Spleen (tissue), 11 donors: Measurements from ENCODE around the gene RAB8B. TPM values are rescaled to one million over a fixed set of nuclear protein-coding genes. Genes with fewer than 3 reads are reported as not detected.

Experiments
- DNase-seq: peaks from one replicate; pipeline ENCODE4 v3.0.0-alpha.2; 2020
- H3K27ac ChIP-seq, 8 donors: fragments of 200-600 bp; sonication (generic) in 7 of 8; 1 replicate in 4 of 8; 2 replicates in 4 of 8; pipeline versions ENCODE4 v1.5.0 to v1.8.0; 2016 to 2021; ENCODE audit warnings: inconsistent platforms in 4 of 8, mild to moderate bottlenecking in 4 of 8, moderate library complexity in 1 of 8
- H3K27me3 ChIP-seq, 7 donors: fragments of 200-600 bp; sonication (generic) in 6 of 7; replicated peaks in 1 of 7; 1 replicate in 4 of 7; 2 replicates in 3 of 7; pipeline versions ENCODE4 v1.5.0 to v1.8.0; 2016 to 2021; ENCODE audit warnings: inconsistent platforms in 3 of 7, mild to moderate bottlenecking in 1 of 7
- H3K36me3 ChIP-seq, 6 donors: fragments of 200-600 bp; sonication (generic) in 5 of 6; 1 replicate in 4 of 6; 2 replicates in 2 of 6; pipeline versions ENCODE4 v1.5.0 to v1.8.0; 2016 to 2021; ENCODE audit warnings: inconsistent platforms in 2 of 6
- H3K4me1 ChIP-seq, 6 donors: fragments of 200-600 bp; sonication (generic) in 5 of 6; 1 replicate in 3 of 6; 2 replicates in 3 of 6; pipeline versions ENCODE4 v1.5.0 to v1.8.0; 2016 to 2021; ENCODE audit warnings: inconsistent platforms in 3 of 6
- H3K4me3 ChIP-seq, 8 donors: fragments of 200-600 bp; sonication (generic) in 7 of 8; 1 replicate in 4 of 8; 2 replicates in 4 of 8; pipeline versions ENCODE4 v1.5.0 to v1.8.0; 2016 to 2021; ENCODE audit warnings: inconsistent platforms in 4 of 8, mild to moderate bottlenecking in 4 of 8, moderate library complexity in 2 of 8
- H3K9me3 ChIP-seq, 8 donors: fragments of 200-600 bp; sonication (generic) in 7 of 8; 1 replicate in 4 of 8; 2 replicates in 4 of 8; pipeline versions ENCODE4 v1.5.0 to v1.8.0; 2016 to 2021; ENCODE audit warnings: inconsistent platforms in 4 of 8
- POLR2A ChIP-seq, 3 donors: fragments of 450-650 bp; IDR thresholded peaks; one replicate each; pipeline ENCODE4 v1.5.1; 2017; ENCODE audit warnings: antibody characterized with exemption in 3 of 3, mild to moderate bottlenecking in 1 of 3
- POLR2AphosphoS5 ChIP-seq, 3 donors: sonication (generic); formaldehyde crosslinking; IDR thresholded peaks; one replicate each; pipeline ENCODE4 v1.5.1; 2017; ENCODE audit warnings: antibody characterized with exemption in 3 of 3
- WGBS, 5 donors: extraction: QIAGEN DNeasy Blood & Tissue Kit in 3 of 5; methylation state at CpG; one replicate each; pipeline versions ENCODE4 v1.1.5 to v1.1.7; 2013 to 2018; 5-methylcytosine and 5-hydroxymethylcytosine counted together
- intact Hi-C: fragments of 100-400 bp; cut with DNase I; formaldehyde crosslinking; loops from one replicate; pipeline ENCODE4 v1.15.0; 2023; ENCODE audit warnings: low total_unique reads
- polyA plus RNA-seq, 3 donors: library from polyadenylated mRNA; stranded (reverse); fragments of 200-250 nt; gene quantifications; one replicate each; pipeline ENCODE4 v1.2.1, GENCODE V29; 2013
- total RNA-seq, 7 donors: library from RNA; depleted of rRNA in 3 of 7; stranded (reverse); fragments of >200 nt in 3 of 7; fragmentation: NEBNext Ultra II Directional in 4 of 7; extraction: Animal tissue kit (Norgen Biotek cat#: 25700) in 4 of 7; gene quantifications; one replicate each; pipeline versions ENCODE4 v1.1.0 to v1.2.1, GENCODE V29; 2016 to 2021
- TF ChIP-seq, protein P1 (sequence below), 11 experiments: fragments of 200-600 bp in 7 of 11; fragments of 450-650 bp in 4 of 11; sonication (generic) in 4 of 11; IDR thresholded peaks in 8 of 11; conservative IDR thresholded peaks in 3 of 11; 1 replicate in 7 of 11; 2 replicates in 4 of 11; pipeline versions ENCODE4 v1.4.0 to v1.8.0; 2016 to 2021; ENCODE audit warnings: antibody characterized with exemption in 11 of 11, inconsistent platforms in 4 of 11, mild to moderate bottlenecking in 1 of 11
- donor health status: healthy with polysubstance abuse.
- donor health status: DM: no; HTN: no; CAD: no; lungs with moderate emphysema.
- donor health status: DM: no; HTN: no; CAD: no.
- donor health status: Bipolar disorder and iron deficiency.
- donor health status: healthy.
- donor health status: DM: no; HTN: no; CAD: no.
- donor health status: DM: yes; HTN: yes; CAD: no.

RAB8B gene
- total and polyA plus RNA-seq, 10 donors = 18.9 to 96.4 (median 64.2) TPM

DNA sequence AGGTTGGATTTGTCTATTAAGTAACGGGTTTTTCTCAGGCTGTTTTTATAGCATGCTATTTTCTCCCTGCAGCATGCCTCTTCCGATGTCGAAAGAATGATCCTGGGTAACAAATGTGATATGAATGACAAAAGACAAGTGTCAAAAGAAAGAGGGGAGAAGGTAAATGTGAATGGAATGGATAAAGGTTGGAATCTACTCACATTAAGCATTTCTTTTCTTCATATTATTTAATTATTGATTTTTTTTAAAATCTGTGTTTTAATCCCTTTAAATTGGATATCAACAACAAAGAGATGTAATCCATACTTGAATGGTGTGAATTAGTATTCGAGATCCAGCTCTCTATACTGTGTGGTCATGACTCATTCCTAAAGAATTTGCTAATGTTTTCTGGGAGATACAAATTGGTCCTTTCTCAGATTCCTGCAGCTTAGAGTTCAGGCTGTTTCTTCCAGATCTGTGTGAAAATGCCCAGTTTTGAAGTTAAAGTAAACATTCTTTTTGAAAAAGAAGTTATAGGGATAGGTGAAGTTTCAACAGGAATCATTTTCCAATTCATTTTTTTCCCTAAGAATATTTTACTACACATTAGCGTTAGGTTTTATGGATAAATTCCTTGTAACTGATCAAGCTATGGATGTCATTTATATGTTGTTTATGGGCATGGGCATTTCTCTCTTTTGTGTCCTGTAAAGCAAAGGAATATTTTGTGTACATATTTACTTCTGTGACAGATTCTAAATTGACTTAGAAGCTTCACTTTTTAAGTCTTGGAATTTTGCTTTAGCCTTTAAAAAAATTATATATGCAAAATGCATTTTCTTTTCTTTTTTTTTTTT, 67.2 kb downstream of the RAB8B start:
- Histone ChIP-seq H3K4me1 (peaks cover 0 to 19% (median 3%) of the 10 kb centered on the region in 6 donors), H3K36me3 (peaks cover 0 to 100% (median 62%) of the 10 kb centered on the region in 6 donors), H3K9me3 (no peaks in the 10 kb centered on the region), H3K27me3 (no peaks in the 10 kb centered on the region), H3K4me3 (no peak overlapping the region), H3K27ac (no peak overlapping the region)
- intact Hi-C loops = no loop called here
- no peak for DNase-seq
- TF ChIP-seq POLR2A (IDR thresholded peaks at IDR 0.05) (no peak), POLR2AphosphoS5 (IDR thresholded peaks at IDR 0.05) (no peak)
- TF ChIP-seq, protein P1, sequence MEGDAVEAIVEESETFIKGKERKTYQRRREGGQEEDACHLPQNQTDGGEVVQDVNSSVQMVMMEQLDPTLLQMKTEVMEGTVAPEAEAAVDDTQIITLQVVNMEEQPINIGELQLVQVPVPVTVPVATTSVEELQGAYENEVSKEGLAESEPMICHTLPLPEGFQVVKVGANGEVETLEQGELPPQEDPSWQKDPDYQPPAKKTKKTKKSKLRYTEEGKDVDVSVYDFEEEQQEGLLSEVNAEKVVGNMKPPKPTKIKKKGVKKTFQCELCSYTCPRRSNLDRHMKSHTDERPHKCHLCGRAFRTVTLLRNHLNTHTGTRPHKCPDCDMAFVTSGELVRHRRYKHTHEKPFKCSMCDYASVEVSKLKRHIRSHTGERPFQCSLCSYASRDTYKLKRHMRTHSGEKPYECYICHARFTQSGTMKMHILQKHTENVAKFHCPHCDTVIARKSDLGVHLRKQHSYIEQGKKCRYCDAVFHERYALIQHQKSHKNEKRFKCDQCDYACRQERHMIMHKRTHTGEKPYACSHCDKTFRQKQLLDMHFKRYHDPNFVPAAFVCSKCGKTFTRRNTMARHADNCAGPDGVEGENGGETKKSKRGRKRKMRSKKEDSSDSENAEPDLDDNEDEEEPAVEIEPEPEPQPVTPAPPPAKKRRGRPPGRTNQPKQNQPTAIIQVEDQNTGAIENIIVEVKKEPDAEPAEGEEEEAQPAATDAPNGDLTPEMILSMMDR (IDR thresholded peaks at IDR 0.05 in 8 of 11, conservative IDR thresholded peaks at IDR 0.05 in 3 of 11) = no peak
- 78 to 86% (median 84%) methylated on average over 5 of the region's 5 CpGs for WGBS, 5 donors

DNA sequence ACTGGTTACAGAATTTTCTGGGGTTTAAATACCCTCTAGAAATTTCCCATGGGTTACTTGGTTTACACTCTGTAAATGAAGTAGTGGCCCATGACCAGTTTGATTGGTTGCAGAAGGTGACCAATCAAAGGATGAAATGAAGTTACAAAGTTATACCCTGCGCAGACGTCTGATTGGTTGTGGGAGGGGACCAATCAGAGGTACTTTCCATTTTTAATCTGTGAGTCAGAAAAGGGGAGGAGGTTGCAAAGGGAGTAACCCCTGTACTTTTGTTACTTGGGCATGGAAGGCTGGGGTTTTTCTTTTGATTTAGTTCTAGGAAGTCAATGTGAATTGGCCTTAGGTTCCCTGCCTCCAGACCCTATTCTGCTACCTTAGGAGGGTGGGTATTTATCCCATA, 69.3 kb downstream of the RAB8B start:
- Histone ChIP-seq H3K9me3 (no peaks in the 10 kb centered on the region), H3K4me1 (peaks cover 0 to 19% (median 3%) of the 10 kb centered on the region in 6 donors), H3K27me3 (no peaks in the 10 kb centered on the region), H3K4me3 (no peak overlapping the region), H3K27ac (no peak overlapping the region), H3K36me3 (peaks cover 2 to 100% (median 65%) of the 10 kb centered on the region in 6 donors)
- no peak for DNase-seq
- 87 to 100% (median 90%) methylated on average over 2 of the region's 2 CpGs for WGBS, 5 donors
- TF ChIP-seq, protein P1 (IDR thresholded peaks at IDR 0.05 in 8 of 11, conservative IDR thresholded peaks at IDR 0.05 in 3 of 11) = no peak
- no peak for TF ChIP-seq POLR2AphosphoS5 (IDR thresholded peaks at IDR 0.05)
- no peak for TF ChIP-seq POLR2A (IDR thresholded peaks at IDR 0.05)
- intact Hi-C loops = no loop called here

DNA sequence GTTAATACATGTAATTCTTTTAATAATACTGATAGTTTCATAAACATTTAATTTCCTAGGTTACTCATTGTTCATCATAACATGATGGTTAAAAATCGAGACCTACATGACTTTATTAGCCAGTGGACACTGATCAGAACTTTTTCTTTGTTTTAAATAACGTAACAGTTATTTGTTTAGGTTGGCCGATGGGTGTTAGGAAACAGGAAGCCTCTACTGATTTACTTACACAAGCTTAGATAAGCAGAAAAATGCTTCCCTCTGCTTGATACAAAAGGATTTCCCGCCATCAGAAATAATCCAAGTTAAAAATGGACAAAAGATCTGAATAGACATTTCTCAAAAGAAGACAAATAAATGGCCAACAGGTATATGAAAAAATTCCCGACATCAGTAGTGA, 71.4 kb downstream of the RAB8B start:
- H3K27me3 ChIP-seq = no peaks in the 10 kb centered on the region
- TF ChIP-seq, protein P1 (IDR thresholded peaks at IDR 0.05 in 8 of 11, conservative IDR thresholded peaks at IDR 0.05 in 3 of 11) = no peak
- TF ChIP-seq POLR2AphosphoS5 (IDR thresholded peaks at IDR 0.05) (no peak), POLR2A (IDR thresholded peaks at IDR 0.05) (no peak)
- intact Hi-C loops = no loop called here
- WGBS, 5 donors = 63 to 78% (median 67%) methylated on average over 5 of the region's 5 CpGs
- no peak overlapping the region for H3K4me3 ChIP-seq
- peaks cover 0 to 10% (median 3%) of the 10 kb centered on the region in 6 donors for H3K4me1 ChIP-seq
- H3K9me3 ChIP-seq = no peaks in the 10 kb centered on the region
- H3K36me3 ChIP-seq = peaks cover 2 to 100% (median 75%) of the 10 kb centered on the region in 6 donors
- DNase-seq = no peak
- peak overlapping the region in 5 of 8 donors; percentile 22 to 44 (median 27) for H3K27ac ChIP-seq

DNA sequence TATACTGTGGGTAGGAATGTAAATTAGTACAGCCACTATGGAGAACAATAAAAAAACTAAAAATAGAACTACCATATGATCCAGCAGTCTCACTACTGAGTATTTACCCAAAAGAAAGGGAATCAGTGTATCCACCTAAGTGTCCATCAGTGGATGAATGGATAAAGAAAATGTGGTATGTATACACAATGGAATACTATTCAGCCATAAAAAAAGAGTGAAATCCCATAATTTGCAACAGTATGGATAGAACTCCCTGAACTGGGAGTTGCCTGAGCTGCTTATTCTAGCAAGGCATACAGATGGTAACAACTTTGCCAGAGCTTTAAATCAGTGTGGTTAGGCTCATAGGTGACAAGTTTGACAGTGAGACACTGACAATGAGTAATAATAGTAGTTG, 71.9 kb downstream of the RAB8B start:
- Histone ChIP-seq H3K36me3 (peaks cover 2 to 100% (median 73%) of the 10 kb centered on the region in 6 donors), H3K4me3 (no peak overlapping the region), H3K9me3 (no peaks in the 10 kb centered on the region), H3K27me3 (no peaks in the 10 kb centered on the region), H3K4me1 (peaks cover 0 to 10% (median 3%) of the 10 kb centered on the region in 6 donors), H3K27ac (peak overlapping the region in 5 of 8 donors; percentile 22 to 44 (median 27))
- intact Hi-C loops = no loop called here
- DNase-seq = no peak
- no peak for TF ChIP-seq POLR2A (IDR thresholded peaks at IDR 0.05)
- no peak for TF ChIP-seq POLR2AphosphoS5 (IDR thresholded peaks at IDR 0.05)
- TF ChIP-seq, protein P1 (IDR thresholded peaks at IDR 0.05 in 8 of 11, conservative IDR thresholded peaks at IDR 0.05 in 3 of 11) = no peak
